Tibial nerve (tissue), 4 donors: ENCODE measurements around the gene GK2. TPM values are rescaled to one million over a fixed set of nuclear protein-coding genes. Genes with fewer than 3 reads are reported as not detected.

ENCODE experiments used
- DNase-seq, 2 donors: peaks; one replicate each; pipeline ENCODE4 v3.0.0-alpha.2; 2019; ENCODE audit warnings: low spot score in 2 of 2
- H3K27ac ChIP-seq, 4 donors: fragments of 200-600 bp; sonication (generic) in 3 of 4; one replicate each; pipeline ENCODE4 v1.5.1; 2017 to 2019; ENCODE audit warnings: mild to moderate bottlenecking in 1 of 4
- H3K27me3 ChIP-seq, 2 donors: fragments of 200-600 bp; sonication (generic) in 1 of 2; one replicate each; pipeline versions ENCODE4 v1.5.1 to v1.6.0; 2017 to 2019
- H3K36me3 ChIP-seq, 3 donors: fragments of 200-600 bp; sonication (generic); one replicate each; pipeline ENCODE4 v1.5.1; 2018 to 2019
- H3K4me1 ChIP-seq, 4 donors: fragments of 200-600 bp; sonication (generic) in 3 of 4; one replicate each; pipeline ENCODE4 v1.5.1; 2017 to 2019
- H3K4me3 ChIP-seq, 4 donors: fragments of 200-600 bp; sonication (generic) in 3 of 4; one replicate each; pipeline ENCODE4 v1.5.1; 2017 to 2019; ENCODE audit warnings: mild to moderate bottlenecking in 1 of 4, moderate library complexity in 1 of 4
- H3K9me3 ChIP-seq, 4 donors: fragments of 200-600 bp; sonication (generic) in 3 of 4; one replicate each; pipeline ENCODE4 v1.5.1; 2017 to 2019
- EP300 ChIP-seq, 2 donors: sonication (generic); formaldehyde crosslinking; IDR thresholded peaks; one replicate each; pipeline ENCODE4 v1.6.1; 2017; ENCODE audit warnings: antibody characterized with exemption in 2 of 2, mild to moderate bottlenecking in 1 of 2
- POLR2A ChIP-seq, 2 donors: fragments of 450-650 bp; IDR thresholded peaks; one replicate each; pipeline ENCODE4 v1.6.1; 2017; ENCODE audit warnings: antibody characterized with exemption in 2 of 2, mild to moderate bottlenecking in 2 of 2, moderate library complexity in 2 of 2
- WGBS, 2 donors: methylation state at CpG; one replicate each; pipeline ENCODE4 v1.1.5; 2018; 5-methylcytosine and 5-hydroxymethylcytosine counted together
- total RNA-seq, 4 donors: library from RNA; depleted of rRNA; stranded (reverse); fragments of >200 nt; gene quantifications; one replicate each; pipeline ENCODE4 v1.1.0, GENCODE V29; 2016
- TF ChIP-seq, protein P1 (sequence below), 5 experiments: fragments of 200-600 bp in 3 of 5; fragments of 450-650 bp in 2 of 5; sonication (generic) in 3 of 5; IDR thresholded peaks; one replicate each; pipeline ENCODE4 v1.5.1; 2016 to 2019; ENCODE audit warnings: antibody characterized with exemption in 5 of 5, mild to moderate bottlenecking in 3 of 5, moderate library complexity in 2 of 5

The GK2 gene
- total RNA-seq, 4 donors from 2014 or later: not detected

DNA sequence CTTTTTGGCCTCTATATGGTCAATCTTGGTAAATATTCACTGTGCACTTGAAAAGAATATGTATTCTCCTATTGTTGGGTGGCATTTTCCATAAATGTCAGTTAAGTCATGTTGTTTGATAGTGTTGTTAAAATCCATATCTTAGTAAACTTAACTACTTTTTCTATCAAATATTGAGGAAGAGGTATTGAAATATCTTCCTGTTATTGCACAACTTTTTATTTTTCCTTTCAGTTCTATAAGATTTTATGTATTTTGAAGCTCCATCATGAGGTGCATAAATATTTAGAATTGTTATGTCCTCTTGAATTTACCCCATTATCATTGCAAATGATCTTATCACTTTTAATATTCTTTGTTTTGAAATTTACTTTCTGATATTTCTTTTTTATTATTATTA lies 3.4 kb downstream of the GK2 start:
- no peak for TF ChIP-seq EP300 (IDR thresholded peaks at IDR 0.05)
- no peak for TF ChIP-seq POLR2A (IDR thresholded peaks at IDR 0.05)
- TF ChIP-seq, protein P1, sequence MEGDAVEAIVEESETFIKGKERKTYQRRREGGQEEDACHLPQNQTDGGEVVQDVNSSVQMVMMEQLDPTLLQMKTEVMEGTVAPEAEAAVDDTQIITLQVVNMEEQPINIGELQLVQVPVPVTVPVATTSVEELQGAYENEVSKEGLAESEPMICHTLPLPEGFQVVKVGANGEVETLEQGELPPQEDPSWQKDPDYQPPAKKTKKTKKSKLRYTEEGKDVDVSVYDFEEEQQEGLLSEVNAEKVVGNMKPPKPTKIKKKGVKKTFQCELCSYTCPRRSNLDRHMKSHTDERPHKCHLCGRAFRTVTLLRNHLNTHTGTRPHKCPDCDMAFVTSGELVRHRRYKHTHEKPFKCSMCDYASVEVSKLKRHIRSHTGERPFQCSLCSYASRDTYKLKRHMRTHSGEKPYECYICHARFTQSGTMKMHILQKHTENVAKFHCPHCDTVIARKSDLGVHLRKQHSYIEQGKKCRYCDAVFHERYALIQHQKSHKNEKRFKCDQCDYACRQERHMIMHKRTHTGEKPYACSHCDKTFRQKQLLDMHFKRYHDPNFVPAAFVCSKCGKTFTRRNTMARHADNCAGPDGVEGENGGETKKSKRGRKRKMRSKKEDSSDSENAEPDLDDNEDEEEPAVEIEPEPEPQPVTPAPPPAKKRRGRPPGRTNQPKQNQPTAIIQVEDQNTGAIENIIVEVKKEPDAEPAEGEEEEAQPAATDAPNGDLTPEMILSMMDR (IDR thresholded peaks at IDR 0.05): no peak
- Histone ChIP-seq H3K36me3 (no peaks in the 10 kb centered on the region), H3K27me3 (no peaks in the 10 kb centered on the region), H3K4me1 (no peaks in the 10 kb centered on the region), H3K27ac (no peak overlapping the region), H3K9me3 (no peaks in the 10 kb centered on the region), H3K4me3 (no peak overlapping the region)
- DNase-seq: no peak

DNA sequence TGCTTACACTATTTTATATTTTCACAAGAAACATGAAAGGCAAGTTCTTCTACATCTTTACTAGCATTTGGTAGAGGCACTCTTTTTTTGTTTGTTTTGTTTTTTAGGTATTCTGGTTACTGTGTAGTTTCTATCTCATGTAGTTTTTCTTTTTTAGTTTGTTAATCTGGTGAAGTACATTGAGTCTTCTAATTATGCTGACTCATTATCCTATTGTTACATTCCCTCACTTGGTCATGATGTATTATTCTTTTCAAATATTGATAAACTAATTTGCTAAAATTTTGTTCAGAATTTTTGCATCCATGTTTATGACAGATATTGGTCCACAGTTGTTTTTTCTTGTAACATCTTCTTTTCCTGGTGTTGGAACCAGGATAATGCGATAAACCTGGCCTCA lies 4.7 kb downstream of the GK2 start:
- H3K4me3 ChIP-seq: no peak overlapping the region
- no peaks in the 10 kb centered on the region for H3K4me1 ChIP-seq
- no peak overlapping the region for H3K27ac ChIP-seq
- no peaks in the 10 kb centered on the region for H3K27me3 ChIP-seq
- H3K36me3 ChIP-seq: no peaks in the 10 kb centered on the region
- no peaks in the 10 kb centered on the region for H3K9me3 ChIP-seq
- DNase-seq: no peak
- TF ChIP-seq, protein P1 (IDR thresholded peaks at IDR 0.05): no peak
- TF ChIP-seq EP300 (IDR thresholded peaks at IDR 0.05) (no peak), POLR2A (IDR thresholded peaks at IDR 0.05) (no peak)
- WGBS, 2 donors: 93 to 100% methylated on average over 1 of the region's 1 CpG

DNA sequence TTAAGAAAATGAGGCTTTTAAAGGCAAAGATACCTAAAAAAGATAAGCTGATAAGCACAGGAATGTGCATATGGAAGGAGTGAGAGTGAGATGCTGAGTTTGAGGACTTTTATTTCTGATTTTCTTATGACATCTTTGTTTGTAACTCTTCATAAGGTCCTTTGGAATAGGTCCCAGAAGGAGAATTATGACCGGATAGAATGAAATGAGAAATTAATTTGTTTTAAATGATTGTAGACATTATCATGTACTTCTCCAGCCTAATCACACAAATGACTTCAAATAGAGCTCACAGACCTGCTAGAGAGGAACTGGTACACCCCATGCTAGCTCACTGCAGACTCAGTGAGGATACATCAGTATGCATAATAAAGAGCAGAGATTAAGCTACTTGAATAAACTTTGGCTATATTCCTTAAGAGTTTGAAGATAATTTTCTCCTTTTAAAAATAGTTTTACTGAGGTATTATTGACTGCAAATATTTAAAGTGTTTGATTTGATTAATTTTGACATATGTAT lies 5.6 kb downstream of the GK2 start:
- Histone ChIP-seq H3K9me3 (no peaks in the 10 kb centered on the region), H3K27me3 (no peaks in the 10 kb centered on the region), H3K27ac (no peak overlapping the region), H3K4me3 (no peak overlapping the region), H3K36me3 (no peaks in the 10 kb centered on the region), H3K4me1 (no peaks in the 10 kb centered on the region)
- DNase-seq: no peak
- TF ChIP-seq EP300 (IDR thresholded peaks at IDR 0.05) (no peak), POLR2A (IDR thresholded peaks at IDR 0.05) (no peak)
- TF ChIP-seq, protein P1 (IDR thresholded peaks at IDR 0.05): no peak
- WGBS, 2 donors: 52 to 54% methylated on average over 1 of the region's 1 CpG

DNA sequence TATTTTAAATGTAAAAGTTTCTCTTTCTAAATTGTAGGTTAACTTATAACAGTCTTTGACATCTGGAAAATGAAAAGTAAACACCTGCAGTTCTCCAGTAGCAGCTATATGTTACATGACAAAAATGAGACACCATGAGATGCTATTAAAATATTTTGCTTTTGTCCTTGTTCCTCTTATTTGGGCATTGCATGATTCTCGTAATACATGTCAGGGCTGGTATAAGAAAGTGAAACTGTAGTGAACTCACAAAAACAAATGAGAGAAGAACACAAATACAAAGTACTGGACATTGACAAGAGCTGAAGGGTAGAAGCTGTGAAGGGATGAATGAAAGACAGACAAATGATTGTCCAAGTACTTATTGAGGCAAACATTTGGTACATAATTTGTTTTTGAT lies 9.0 kb downstream of the GK2 start:
- TF ChIP-seq, protein P1 (IDR thresholded peaks at IDR 0.05): no peak
- no peak for TF ChIP-seq EP300 (IDR thresholded peaks at IDR 0.05)
- no peak for TF ChIP-seq POLR2A (IDR thresholded peaks at IDR 0.05)
- no peak overlapping the region for H3K27ac ChIP-seq
- no peaks in the 10 kb centered on the region for H3K9me3 ChIP-seq
- no peak for DNase-seq
- no peaks in the 10 kb centered on the region for H3K27me3 ChIP-seq
- no peak overlapping the region for H3K4me3 ChIP-seq
- no peaks in the 10 kb centered on the region for H3K4me1 ChIP-seq
- H3K36me3 ChIP-seq: no peaks in the 10 kb centered on the region
- WGBS, 2 donors: 83 to 92% methylated on average over 1 of the region's 1 CpG

GRCh38 chr4:79397951-79398350 lies 10.1 kb downstream of the GK2 start:
- Histone ChIP-seq H3K4me3 (no peak overlapping the region), H3K36me3 (no peaks in the 10 kb centered on the region), H3K9me3 (no peaks in the 10 kb centered on the region), H3K27me3 (no peaks in the 10 kb centered on the region), H3K27ac (no peak overlapping the region), H3K4me1 (no peaks in the 10 kb centered on the region)
- TF ChIP-seq EP300 (IDR thresholded peaks at IDR 0.05) (no peak), POLR2A (IDR thresholded peaks at IDR 0.05) (no peak)
- TF ChIP-seq, protein P1 (IDR thresholded peaks at IDR 0.05): no peak
- no peak for DNase-seq
- WGBS, 2 donors: 50 to 56% methylated on average over 5 of the region's 5 CpGs
